Gastrocnemius medialis (tissue), 4 donors: ENCODE measurements around the gene CMIP. TPM values are rescaled to one million over a fixed set of nuclear protein-coding genes. Genes with fewer than 3 reads are reported as not detected.

Source experiments
- ATAC-seq, 2 donors: fragments of 150-250 bp; one replicate each; pipeline ENCODE4 v1.9.1; 2016
- DNase-seq, 2 donors: peaks; one replicate each; pipeline ENCODE4 v3.0.0-alpha.2; 2019
- H3K27ac ChIP-seq, 4 donors: fragments of 200-600 bp; sonication (generic); 1 replicate in 1 of 4; 2 replicates in 3 of 4; pipeline ENCODE4 v1.5.1; 2016 to 2018; ENCODE audit warnings: mild to moderate bottlenecking in 2 of 4, moderate library complexity in 1 of 4
- H3K27me3 ChIP-seq, 3 donors: fragments of 200-600 bp; sonication (generic) in 2 of 3; 1 replicate in 1 of 3; 2 replicates in 2 of 3; pipeline versions ENCODE4 v1.5.1 to v1.6.0; 2016 to 2019; ENCODE audit warnings: mild to moderate bottlenecking in 1 of 3, moderate library complexity in 1 of 3
- H3K36me3 ChIP-seq, 2 donors: fragments of 200-600 bp; sonication (generic) in 1 of 2; one replicate each; pipeline ENCODE4 v1.5.1; 2017 to 2018
- H3K4me1 ChIP-seq, 2 donors: fragments of 200-600 bp; sonication (generic) in 1 of 2; one replicate each; pipeline ENCODE4 v1.5.1; 2016 to 2017; ENCODE audit warnings: mild to moderate bottlenecking in 2 of 2
- H3K4me3 ChIP-seq, 4 donors: fragments of 200-600 bp; sonication (generic) in 3 of 4; 1 replicate in 1 of 4; 2 replicates in 3 of 4; pipeline ENCODE4 v1.5.1; 2016 to 2019; ENCODE audit warnings: mild to moderate bottlenecking in 2 of 4
- H3K9me3 ChIP-seq, 3 donors: fragments of 200-600 bp; sonication (generic) in 2 of 3; 1 replicate in 1 of 3; 2 replicates in 2 of 3; pipeline ENCODE4 v1.5.1; 2016 to 2019
- POLR2A ChIP-seq, 2 donors: fragments of 450-650 bp; IDR thresholded peaks; one replicate each; pipeline ENCODE4 v1.6.1; 2017; ENCODE audit warnings: antibody characterized with exemption in 2 of 2, mild to moderate bottlenecking in 2 of 2, moderate library complexity in 2 of 2
- in situ Hi-C, 4 donors: fragments of 200-750 bp; cut with MboI; loops; one replicate each; pipeline versions ENCODE4 v1.15.0 to v1.8.0; 2017; ENCODE audit warnings: low sequenced_read_pairs in 4 of 4
- intact Hi-C: fragments of 100-400 bp; cut with DNase I; formaldehyde crosslinking; loops from one replicate; pipeline ENCODE4 v1.15.1; 2023; ENCODE audit warnings: low total_unique reads
- total RNA-seq, 4 donors: library from RNA; depleted of rRNA; stranded (reverse); fragments of >200 nt; gene quantifications; one replicate each; pipeline versions ENCODE4 v1.1.0 to v1.2.3, GENCODE V29; 2016
- TF ChIP-seq, protein P1 (sequence below), 5 experiments: fragments of 450-650 bp in 3 of 5; fragments of 200-600 bp in 2 of 5; sonication (generic) in 2 of 5; IDR thresholded peaks in 4 of 5; conservative IDR thresholded peaks in 1 of 5; 1 replicate in 4 of 5; 2 replicates in 1 of 5; pipeline ENCODE4 v1.5.1; 2016 to 2019; ENCODE audit warnings: antibody characterized with exemption in 5 of 5, mild to moderate bottlenecking in 3 of 5, moderate library complexity in 3 of 5

The CMIP gene
- total RNA-seq, 4 donors from 2014 or later = 0.90 to 5.1 (median 2.7) TPM

DNA sequence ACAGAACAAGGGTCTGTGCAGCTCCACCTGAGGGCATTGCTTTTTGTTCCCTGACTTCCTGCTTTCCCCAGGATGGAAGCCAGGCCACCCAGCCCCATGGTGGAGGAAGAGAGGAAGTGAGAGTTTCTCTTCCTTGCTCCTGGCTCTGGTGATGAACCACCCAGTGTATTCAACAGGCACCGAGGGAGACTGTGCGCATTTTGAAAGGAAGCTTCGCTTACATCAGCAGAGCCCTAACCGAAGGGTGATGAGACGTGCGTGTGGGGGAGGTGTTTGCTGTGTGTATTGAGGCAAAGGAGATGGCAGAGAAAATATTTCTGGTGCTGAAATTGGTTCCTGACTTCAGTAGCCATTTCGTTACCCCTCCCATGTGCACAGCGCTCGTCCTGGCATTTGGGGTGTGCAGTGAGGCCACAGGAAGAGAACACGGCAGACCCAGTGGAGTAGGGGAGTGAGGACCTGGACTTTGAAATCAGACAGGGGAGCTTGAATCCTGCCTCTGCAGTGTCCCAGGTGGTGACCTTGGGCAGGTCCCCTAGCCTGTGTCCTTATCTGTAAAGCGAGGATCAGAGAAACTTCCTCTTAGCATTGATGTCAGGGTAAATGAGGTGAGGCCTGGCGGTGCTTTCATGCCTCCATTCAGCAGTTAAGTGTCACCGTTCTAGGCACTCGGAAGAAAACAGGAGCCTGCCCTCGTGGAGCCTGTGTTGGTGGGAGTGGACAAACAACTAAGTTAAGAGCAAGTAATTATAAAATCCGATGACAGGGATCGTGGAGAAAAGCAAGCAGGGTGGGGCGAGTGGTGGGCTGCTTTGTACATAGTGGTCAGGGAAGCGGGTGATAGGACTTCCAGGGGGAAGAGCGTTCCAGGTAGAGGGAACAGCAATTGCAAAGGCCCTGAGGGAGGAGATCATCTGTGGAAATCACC, 7.4 kb downstream of the CMIP start:
- H3K27ac ChIP-seq = peak overlapping the region in 1 of 4 donors; percentile 15
- intact Hi-C loops = no loop called here
- H3K27me3 ChIP-seq = no peaks in the 10 kb centered on the region
- DNase-seq = peak; percentile 25 to 32
- no peaks in the 10 kb centered on the region for H3K9me3 ChIP-seq
- peak in 1 of 2 donors; percentile 46 for ATAC-seq
- TF ChIP-seq POLR2A (IDR thresholded peaks at IDR 0.05) = no peak
- TF ChIP-seq, protein P1, sequence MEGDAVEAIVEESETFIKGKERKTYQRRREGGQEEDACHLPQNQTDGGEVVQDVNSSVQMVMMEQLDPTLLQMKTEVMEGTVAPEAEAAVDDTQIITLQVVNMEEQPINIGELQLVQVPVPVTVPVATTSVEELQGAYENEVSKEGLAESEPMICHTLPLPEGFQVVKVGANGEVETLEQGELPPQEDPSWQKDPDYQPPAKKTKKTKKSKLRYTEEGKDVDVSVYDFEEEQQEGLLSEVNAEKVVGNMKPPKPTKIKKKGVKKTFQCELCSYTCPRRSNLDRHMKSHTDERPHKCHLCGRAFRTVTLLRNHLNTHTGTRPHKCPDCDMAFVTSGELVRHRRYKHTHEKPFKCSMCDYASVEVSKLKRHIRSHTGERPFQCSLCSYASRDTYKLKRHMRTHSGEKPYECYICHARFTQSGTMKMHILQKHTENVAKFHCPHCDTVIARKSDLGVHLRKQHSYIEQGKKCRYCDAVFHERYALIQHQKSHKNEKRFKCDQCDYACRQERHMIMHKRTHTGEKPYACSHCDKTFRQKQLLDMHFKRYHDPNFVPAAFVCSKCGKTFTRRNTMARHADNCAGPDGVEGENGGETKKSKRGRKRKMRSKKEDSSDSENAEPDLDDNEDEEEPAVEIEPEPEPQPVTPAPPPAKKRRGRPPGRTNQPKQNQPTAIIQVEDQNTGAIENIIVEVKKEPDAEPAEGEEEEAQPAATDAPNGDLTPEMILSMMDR (IDR thresholded peaks at IDR 0.05 in 4 of 5, conservative IDR thresholded peaks at IDR 0.05 in 1 of 5) = no peak
- peaks cover 0 to 3% of the 10 kb centered on the region in 2 donors for H3K4me1 ChIP-seq
- in situ Hi-C loops = no loop called here
- no peak overlapping the region for H3K4me3 ChIP-seq
- no peaks in the 10 kb centered on the region for H3K36me3 ChIP-seq

DNA sequence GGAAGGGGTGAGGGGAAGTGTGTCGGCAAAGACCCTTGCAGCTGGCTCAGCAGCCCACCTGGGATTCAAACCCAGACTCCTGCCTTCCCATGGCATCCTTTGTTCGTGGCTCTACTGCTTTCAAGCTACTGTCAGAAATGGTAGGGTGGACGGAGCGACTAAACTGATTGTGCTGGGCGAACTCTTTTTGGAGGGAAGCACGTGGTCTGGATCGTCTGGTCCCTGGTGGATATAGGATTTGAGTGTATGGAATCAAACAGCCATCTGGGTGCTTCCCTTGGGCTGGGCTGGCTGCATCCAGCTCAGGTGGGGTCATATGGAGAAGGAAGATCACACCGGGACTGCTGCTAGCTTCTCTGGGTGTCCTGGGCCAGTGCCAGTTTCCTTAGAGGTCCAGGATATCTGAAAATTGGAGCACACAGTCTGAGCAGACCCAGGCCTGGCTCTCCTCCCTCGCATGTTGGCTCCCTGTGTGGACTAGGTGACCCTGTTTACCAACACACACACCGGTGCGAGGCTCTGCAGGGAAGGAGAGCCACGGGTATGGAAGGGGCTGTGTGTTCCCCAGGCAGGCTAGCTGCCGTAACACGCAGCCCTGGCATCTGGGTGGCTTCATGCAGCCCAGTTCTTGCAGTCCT, 8.6 kb downstream of the CMIP start:
- Histone ChIP-seq H3K4me1 (peaks cover 0 to 3% of the 10 kb centered on the region in 2 donors), H3K36me3 (no peaks in the 10 kb centered on the region), H3K9me3 (no peaks in the 10 kb centered on the region), H3K4me3 (no peak overlapping the region), H3K27me3 (no peaks in the 10 kb centered on the region), H3K27ac (no peak overlapping the region)
- DNase-seq (no peak), ATAC-seq (no peak)
- intact Hi-C loops = no loop called here
- no peak for TF ChIP-seq POLR2A (IDR thresholded peaks at IDR 0.05)
- TF ChIP-seq, protein P1 (IDR thresholded peaks at IDR 0.05 in 4 of 5, conservative IDR thresholded peaks at IDR 0.05 in 1 of 5) = no peak
- in situ Hi-C loops = no loop called here

DNA sequence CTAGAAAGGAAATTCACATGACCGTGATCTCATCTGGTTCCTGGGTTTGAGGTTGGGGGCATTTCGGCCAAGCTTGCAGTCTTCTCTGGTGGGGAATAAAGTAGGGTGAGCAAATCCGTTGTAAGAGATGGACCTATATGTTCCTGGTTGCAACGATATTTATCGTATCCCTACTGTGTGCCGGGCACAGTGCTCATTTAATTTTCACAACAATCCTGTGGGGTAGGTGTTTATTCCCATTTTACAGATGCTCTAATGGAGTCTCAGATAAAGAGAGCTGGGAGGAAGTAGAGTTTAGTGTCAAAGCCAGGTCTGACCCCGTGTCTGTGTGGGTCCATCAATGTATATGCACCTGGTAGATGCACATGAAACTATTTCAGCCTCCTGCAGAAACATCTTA, 9.4 kb downstream of the CMIP start:
- ATAC-seq = no peak
- Histone ChIP-seq H3K27me3 (no peaks in the 10 kb centered on the region), H3K4me3 (no peak overlapping the region), H3K4me1 (peaks cover 0 to 3% of the 10 kb centered on the region in 2 donors), H3K36me3 (no peaks in the 10 kb centered on the region), H3K9me3 (no peaks in the 10 kb centered on the region), H3K27ac (no peak overlapping the region)
- no peak for DNase-seq
- intact Hi-C loops (no loop called here), in situ Hi-C loops (no loop called here)
- no peak for TF ChIP-seq POLR2A (IDR thresholded peaks at IDR 0.05)
- TF ChIP-seq, protein P1 (IDR thresholded peaks at IDR 0.05 in 4 of 5, conservative IDR thresholded peaks at IDR 0.05 in 1 of 5) = no peak

DNA sequence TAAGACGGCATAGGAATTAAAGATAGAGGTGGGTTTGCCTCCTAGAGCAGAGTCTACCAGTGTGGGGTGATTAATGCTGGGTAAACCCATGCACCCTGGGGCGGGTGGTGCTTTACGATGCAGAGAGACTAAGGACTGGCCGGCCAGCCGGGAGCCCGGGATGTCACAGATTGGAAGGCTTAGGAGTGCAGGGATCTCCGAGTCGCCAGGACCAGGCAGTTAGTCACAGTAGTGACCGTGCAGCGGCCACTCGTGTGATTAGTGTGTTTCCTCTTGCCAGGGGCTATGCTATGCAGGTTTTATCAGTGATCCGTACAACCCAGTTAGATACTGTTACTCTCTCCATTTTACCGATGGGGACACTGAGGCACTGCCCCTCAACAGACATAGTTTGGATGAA, 10.4 kb downstream of the CMIP start:
- Histone ChIP-seq H3K36me3 (no peaks in the 10 kb centered on the region), H3K9me3 (no peaks in the 10 kb centered on the region), H3K4me3 (no peak overlapping the region), H3K27ac (no peak overlapping the region), H3K27me3 (no peaks in the 10 kb centered on the region), H3K4me1 (peaks cover 0 to 3% of the 10 kb centered on the region in 2 donors)
- no peak for DNase-seq
- no peak for TF ChIP-seq POLR2A (IDR thresholded peaks at IDR 0.05)
- TF ChIP-seq, protein P1 (IDR thresholded peaks at IDR 0.05 in 4 of 5, conservative IDR thresholded peaks at IDR 0.05 in 1 of 5) = no peak
- in situ Hi-C loops = no loop called here
- intact Hi-C loops = no loop called here
- ATAC-seq = no peak
